IPS-18a (cell line): ENCODE data around the gene GUCD1.

ENCODE experiments used
- H3K27ac ChIP-seq: one replicate; pipeline ENCODE4 v1.5.1; 2013; ENCODE audit warnings: low read length
- H3K27me3 ChIP-seq: one replicate; pipeline ENCODE4 v1.6.1; 2013; ENCODE audit warnings: mild to moderate bottlenecking, low read length; ENCODE audit not compliant: control insufficient read depth, insufficient read depth
- H3K36me3 ChIP-seq: one replicate; pipeline ENCODE4 v1.6.1; 2013; ENCODE audit warnings: low read depth, low read length; ENCODE audit not compliant: control insufficient read depth
- H3K4me1 ChIP-seq: one replicate; pipeline ENCODE4 v1.6.1; 2013; ENCODE audit warnings: low read depth, low read length; ENCODE audit not compliant: control insufficient read depth
- H3K4me3 ChIP-seq: one replicate; pipeline ENCODE4 v1.5.1; 2013; ENCODE audit warnings: low read length
- H3K9ac ChIP-seq: one replicate; pipeline ENCODE4 v1.6.1; 2013; ENCODE audit warnings: mild to moderate bottlenecking, low read length, moderate library complexity
- H3K9me3 ChIP-seq: one replicate; pipeline ENCODE4 v1.6.1; 2013; ENCODE audit warnings: low read depth, low read length; ENCODE audit not compliant: control insufficient read depth

The GUCD1 gene

GRCh38 chr22:24517446-24517845, 37.5 kb downstream of the GUCD1 start:
- no peak overlapping the region for H3K9ac ChIP-seq
- H3K27ac ChIP-seq: no peak overlapping the region
- no peaks in the 10 kb centered on the region for H3K27me3 ChIP-seq
- H3K4me1 ChIP-seq: peaks cover 8% of the 10 kb centered on the region
- no peaks in the 10 kb centered on the region for H3K9me3 ChIP-seq
- H3K36me3 ChIP-seq: no peaks in the 10 kb centered on the region
- H3K4me3 ChIP-seq: no peak overlapping the region

GRCh38 chr22:24516301-24516737, 38.6 kb downstream of the GUCD1 start:
- peaks cover 8% of the 10 kb centered on the region for H3K4me1 ChIP-seq
- H3K4me3 ChIP-seq: no peak overlapping the region
- no peak overlapping the region for H3K27ac ChIP-seq
- H3K9ac ChIP-seq: no peak overlapping the region
- no peaks in the 10 kb centered on the region for H3K27me3 ChIP-seq
- no peaks in the 10 kb centered on the region for H3K9me3 ChIP-seq
- no peaks in the 10 kb centered on the region for H3K36me3 ChIP-seq

- Histone ChIP-seq H3K4me3 (no peak overlapping the region), H3K4me1 (peaks cover 8% of the 10 kb centered on the region), H3K9ac (no peak overlapping the region), H3K27me3 (no peaks in the 10 kb centered on the region), H3K27ac (no peak overlapping the region), H3K9me3 (no peaks in the 10 kb centered on the region), H3K36me3 (no peaks in the 10 kb centered on the region)
Measured at GRCh38 chr22:24515027-24515338, 40.0 kb downstream of the GUCD1 start.

- H3K4me3 ChIP-seq: no peak overlapping the region
- H3K27me3 ChIP-seq: no peaks in the 10 kb centered on the region
- H3K9ac ChIP-seq: no peak overlapping the region
- no peaks in the 10 kb centered on the region for H3K9me3 ChIP-seq
- no peak overlapping the region for H3K27ac ChIP-seq
- H3K36me3 ChIP-seq: no peaks in the 10 kb centered on the region
- H3K4me1 ChIP-seq: peaks cover 8% of the 10 kb centered on the region
Measured at GRCh38 chr22:24514241-24515026, 40.5 kb downstream of the GUCD1 start.

GRCh38 chr22:24513378-24514240, 41.3 kb downstream of the GUCD1 start:
- no peak overlapping the region for H3K9ac ChIP-seq
- no peak overlapping the region for H3K4me3 ChIP-seq
- H3K36me3 ChIP-seq: no peaks in the 10 kb centered on the region
- H3K9me3 ChIP-seq: no peaks in the 10 kb centered on the region
- peaks cover 8% of the 10 kb centered on the region for H3K4me1 ChIP-seq
- H3K27ac ChIP-seq: no peak overlapping the region
- H3K27me3 ChIP-seq: no peaks in the 10 kb centered on the region

- Histone ChIP-seq H3K27me3 (no peaks in the 10 kb centered on the region), H3K9me3 (no peaks in the 10 kb centered on the region), H3K4me3 (no peak overlapping the region), H3K36me3 (no peaks in the 10 kb centered on the region), H3K4me1 (peaks cover 14% of the 10 kb centered on the region), H3K9ac (no peak overlapping the region), H3K27ac (no peak overlapping the region)
Measured at GRCh38 chr22:24512043-24512442, 42.9 kb downstream of the GUCD1 start.

GRCh38 chr22:24510637-24511625, 44.0 kb downstream of the GUCD1 start:
- no peak overlapping the region for H3K9ac ChIP-seq
- peaks cover 11% of the 10 kb centered on the region for H3K4me1 ChIP-seq
- H3K4me3 ChIP-seq: no peak overlapping the region
- no peaks in the 10 kb centered on the region for H3K27me3 ChIP-seq
- H3K36me3 ChIP-seq: no peaks in the 10 kb centered on the region
- no peak overlapping the region for H3K27ac ChIP-seq
- no peaks in the 10 kb centered on the region for H3K9me3 ChIP-seq

- Histone ChIP-seq H3K27ac (no peak overlapping the region), H3K9ac (no peak overlapping the region), H3K9me3 (no peaks in the 10 kb centered on the region), H3K4me1 (peaks cover 10% of the 10 kb centered on the region), H3K27me3 (no peaks in the 10 kb centered on the region), H3K36me3 (no peaks in the 10 kb centered on the region), H3K4me3 (no peak overlapping the region)
Measured at GRCh38 chr22:24507716-24508115, 47.2 kb downstream of the GUCD1 start.

GRCh38 chr22:24506802-24507438, 48.0 kb downstream of the GUCD1 start:
- Histone ChIP-seq H3K9me3 (no peaks in the 10 kb centered on the region), H3K36me3 (no peaks in the 10 kb centered on the region), H3K9ac (no peak overlapping the region), H3K27ac (no peak overlapping the region), H3K27me3 (no peaks in the 10 kb centered on the region), H3K4me1 (peaks cover 12% of the 10 kb centered on the region), H3K4me3 (no peak overlapping the region)

- H3K27me3 ChIP-seq: no peaks in the 10 kb centered on the region
- no peak overlapping the region for H3K9ac ChIP-seq
- no peaks in the 10 kb centered on the region for H3K36me3 ChIP-seq
- no peaks in the 10 kb centered on the region for H3K9me3 ChIP-seq
- no peak overlapping the region for H3K27ac ChIP-seq
- H3K4me1 ChIP-seq: peaks cover 12% of the 10 kb centered on the region
- H3K4me3 ChIP-seq: no peak overlapping the region
Measured at GRCh38 chr22:24504956-24505736, 49.8 kb downstream of the GUCD1 start.
